AG20443 (cell line): Measurements from ENCODE around the gene SLC25A22.

Experiments
- DNase-seq: peaks from one replicate; pipeline ENCODE4 v3.0.0; 2012; ENCODE audit warnings: low spot score, mixed read lengths

The SLC25A22 gene

DNA sequence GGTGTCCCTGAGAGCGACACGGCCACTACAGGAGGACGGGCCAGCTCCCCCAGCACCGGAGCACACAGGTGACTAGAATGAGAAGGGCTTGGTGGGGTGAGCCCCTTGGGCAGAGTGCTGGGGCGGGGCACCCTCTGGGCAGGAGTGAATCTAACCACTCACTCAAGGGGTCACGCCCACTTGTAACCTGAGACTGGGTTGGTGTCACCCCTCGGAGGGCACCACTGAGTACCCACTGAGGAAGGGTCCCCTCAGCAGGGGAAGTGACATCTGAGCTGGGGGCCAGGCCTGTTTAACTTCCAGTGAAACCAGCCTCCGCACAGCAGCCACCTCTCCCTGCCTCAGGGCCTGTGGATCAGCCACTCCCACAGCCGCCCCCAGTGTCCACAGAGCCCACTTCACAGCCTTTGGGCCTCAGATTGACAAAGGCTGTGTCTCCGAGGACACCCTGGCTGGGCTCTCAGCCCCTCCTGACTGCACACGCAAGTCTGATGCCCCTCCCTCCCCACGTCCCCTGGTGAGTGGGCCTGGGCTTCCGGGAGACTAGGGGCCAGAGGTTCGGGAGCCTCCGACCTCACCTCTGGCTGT, 26.4 kb downstream of the SLC25A22 start:
- DNase-seq = no peak

DNA sequence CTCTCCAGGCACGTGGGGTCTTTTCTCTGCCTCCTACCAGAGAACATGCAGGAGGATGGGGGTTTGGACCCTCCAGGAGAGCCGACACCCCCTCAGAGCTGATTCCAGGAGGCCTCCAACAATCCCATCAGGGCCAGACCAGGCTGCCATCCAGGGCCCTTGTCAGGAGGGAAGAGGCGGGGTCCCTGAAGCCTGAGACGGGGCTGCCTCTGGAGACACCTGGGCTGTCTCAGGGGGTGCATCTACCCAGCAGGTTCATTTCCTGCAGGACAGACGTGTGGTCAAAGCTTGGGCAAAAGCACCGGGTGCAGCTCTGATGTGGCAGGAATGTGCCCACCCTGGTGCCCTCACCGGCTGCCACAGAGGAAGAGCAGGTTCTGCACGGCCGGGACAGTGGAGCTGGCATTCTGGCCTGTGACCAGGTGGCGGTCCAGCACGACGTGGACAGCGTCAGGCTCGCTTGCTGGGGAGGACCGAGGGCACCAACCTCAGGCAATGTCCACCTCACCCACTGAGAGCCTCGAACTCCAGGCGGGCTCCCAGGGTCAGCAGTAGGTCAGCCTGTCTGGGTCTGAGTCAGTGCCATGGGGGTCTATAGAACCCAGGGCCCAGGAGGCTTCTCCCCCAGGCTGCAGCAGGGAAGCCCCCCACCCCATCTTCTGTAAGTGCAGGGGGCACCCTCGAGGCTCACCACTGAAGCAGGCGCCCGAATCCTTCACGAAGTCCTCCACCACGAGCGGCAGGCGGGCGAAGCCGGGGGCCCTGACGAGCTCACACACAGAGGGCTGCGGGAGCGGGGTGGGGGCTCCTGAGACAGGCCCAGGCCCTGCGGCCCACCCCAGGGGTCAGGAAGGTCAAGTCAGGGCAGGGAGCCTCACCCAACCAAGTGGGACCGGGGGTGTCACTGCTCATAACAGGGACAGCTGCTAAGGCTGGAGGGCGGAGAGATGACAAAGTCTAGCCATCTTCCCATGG, 27.2 kb downstream of the SLC25A22 start:
- no peak for DNase-seq

DNA sequence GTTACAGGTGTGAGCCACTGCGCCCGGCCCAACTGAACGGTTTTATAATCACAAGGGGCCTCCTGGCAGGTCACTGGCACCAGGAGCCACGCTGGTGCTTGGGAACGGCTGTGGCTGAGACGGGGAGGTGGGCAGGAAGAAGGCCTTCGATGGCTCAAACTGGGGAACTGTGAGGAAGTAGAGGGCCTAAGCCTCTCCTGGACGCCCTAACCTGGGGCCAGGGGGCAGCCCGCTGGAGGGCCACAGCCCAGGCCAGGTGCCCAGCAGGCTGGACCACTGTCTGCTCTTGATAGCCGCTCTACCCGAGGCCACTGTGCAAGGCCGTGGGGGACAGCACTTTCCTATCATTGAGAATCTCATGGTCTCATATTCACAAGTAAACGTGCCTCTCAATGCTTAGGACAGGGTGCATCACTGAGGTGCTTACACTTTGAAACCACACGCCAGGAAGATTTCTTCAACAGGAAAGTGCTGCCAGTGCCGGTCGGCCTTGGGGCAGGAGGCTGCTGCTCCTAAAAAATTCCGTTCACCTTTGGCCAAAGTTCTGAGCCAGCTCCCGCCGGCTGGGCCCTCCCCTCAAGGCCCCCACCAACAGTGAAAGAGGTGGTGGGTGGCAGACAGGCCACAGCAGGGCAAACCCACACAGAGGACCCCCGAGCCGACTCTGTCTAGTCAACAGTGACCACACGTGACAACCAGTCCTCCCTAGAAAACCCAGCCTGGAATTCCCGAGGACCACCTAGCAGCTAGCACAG, 28.0 kb downstream of the SLC25A22 start:
- no peak for DNase-seq

DNA sequence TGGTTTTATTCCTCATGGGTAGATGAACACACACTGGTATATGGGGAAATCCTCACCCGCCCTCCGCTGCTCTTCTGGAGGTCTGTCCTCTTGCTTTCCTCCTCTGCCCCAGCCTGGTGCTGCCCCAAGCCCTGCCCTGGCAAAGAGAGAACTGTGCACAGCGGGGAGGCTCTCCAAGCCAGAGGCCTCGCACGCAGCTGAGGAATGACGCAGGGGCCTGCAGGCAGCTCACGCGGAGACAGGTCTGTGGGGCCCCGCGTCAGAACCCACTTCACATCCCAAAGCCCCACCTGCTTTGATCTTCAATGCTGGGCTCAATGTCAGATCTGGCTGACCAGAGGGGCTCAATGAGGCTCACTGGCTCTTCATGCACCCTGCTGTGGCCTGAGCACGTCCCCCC, 30.8 kb downstream of the SLC25A22 start:
- no peak for DNase-seq

DNA sequence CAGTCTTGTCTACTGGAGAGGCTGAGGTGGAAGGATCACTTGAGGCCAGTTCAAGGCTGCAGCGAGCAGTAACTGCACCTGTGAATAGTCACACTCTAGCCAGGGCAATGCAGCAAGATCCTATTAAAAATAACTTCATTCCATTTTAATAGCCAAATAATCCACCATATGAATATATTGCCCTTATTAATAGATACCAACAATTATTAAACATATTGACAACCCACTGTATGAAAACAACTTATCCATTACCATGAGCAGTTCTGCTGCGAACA, 31.2 kb downstream of the SLC25A22 start:
- no peak for DNase-seq

DNA sequence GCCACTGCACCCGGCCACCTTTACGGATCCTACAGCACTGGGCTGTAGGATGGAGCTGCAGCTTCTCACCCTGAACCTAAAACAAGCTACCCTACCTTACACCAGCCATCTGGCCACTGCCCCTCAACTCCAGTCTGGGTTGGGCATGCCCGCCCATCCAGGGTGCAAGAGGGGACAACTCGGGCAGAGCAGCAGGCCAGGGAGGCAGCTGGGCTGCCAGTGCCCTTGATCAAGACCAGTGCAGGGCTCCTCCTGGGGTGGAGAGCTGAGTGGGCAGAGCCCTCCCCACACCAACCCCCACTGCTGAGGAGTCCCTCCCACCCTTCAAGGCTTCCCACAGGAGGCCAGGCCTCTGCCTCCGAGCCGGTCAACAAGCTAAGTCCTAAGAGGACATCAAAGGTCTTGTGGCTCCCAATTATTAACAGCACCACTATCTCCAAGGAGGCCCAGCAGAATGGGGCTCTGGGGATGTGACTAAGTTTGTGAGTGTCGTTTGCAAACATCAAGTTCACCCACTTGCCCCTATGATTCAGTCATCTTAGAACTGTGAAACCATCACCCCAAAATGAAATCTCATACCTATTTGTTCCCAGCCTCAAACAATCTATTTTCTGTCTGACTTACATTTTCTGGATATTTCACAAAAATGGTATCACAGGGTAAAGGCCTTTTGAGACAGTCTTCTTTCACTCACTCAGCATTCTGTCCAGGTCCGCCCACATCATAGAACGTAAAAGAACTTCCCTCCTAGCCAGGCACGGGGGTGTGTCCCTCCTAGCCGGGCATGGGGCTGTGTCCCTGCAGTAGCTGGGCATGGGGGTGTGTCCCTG, 31.8 kb downstream of the SLC25A22 start:
- no peak for DNase-seq

DNA sequence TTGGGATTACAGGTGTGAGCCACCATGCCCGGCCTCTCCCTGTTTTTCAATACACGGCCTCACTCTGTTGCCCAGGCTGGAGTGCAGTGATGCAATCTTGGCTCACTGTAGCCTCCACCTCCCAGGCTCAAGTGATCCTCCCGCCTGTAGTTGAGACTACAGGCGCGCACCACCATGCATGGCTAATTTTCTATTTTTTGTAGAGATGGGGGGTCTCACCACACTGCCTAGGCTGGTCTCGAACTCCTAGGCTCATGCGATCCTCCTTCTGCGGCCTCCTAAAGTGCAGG, 32.3 kb downstream of the SLC25A22 start:
- DNase-seq = no peak

DNA sequence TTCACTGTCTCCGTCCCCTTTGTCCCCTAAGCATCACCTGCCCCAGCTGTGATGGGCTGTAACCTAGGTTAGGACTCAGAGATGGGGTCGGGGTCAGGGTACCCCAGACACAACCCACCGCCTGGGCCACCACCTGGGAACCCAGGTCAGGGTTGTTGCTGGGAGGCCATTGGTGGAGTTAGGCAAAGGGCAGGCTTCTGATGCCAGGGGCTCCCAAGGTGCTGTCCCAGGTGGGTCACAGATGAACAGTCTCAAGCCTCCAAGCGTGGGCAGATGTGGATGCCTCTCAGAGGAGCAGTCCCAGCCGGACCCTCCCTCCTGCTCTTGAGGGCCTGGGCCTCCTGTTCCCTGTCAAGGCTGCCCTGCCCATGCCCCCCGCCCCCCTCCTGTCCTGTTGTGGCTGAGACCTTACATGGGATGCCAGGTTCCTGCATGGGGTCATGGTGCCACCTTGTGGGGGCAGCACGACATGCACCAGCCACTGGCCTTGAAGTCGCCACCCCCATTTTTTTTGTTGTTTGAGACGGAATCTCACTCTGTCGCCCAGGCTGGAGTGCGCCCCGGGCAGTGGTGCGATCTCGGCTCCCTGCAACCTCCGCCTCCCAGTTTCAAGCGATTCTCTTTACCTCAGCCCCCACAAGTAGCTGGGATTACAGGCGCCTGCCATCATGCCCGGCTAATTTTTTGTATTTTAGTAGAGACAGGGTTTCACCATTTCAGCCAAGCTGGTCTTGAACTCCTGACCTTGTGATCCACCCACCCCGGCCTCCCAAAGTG, 32.9 kb downstream of the SLC25A22 start:
- DNase-seq = peak; percentile 71

DNA sequence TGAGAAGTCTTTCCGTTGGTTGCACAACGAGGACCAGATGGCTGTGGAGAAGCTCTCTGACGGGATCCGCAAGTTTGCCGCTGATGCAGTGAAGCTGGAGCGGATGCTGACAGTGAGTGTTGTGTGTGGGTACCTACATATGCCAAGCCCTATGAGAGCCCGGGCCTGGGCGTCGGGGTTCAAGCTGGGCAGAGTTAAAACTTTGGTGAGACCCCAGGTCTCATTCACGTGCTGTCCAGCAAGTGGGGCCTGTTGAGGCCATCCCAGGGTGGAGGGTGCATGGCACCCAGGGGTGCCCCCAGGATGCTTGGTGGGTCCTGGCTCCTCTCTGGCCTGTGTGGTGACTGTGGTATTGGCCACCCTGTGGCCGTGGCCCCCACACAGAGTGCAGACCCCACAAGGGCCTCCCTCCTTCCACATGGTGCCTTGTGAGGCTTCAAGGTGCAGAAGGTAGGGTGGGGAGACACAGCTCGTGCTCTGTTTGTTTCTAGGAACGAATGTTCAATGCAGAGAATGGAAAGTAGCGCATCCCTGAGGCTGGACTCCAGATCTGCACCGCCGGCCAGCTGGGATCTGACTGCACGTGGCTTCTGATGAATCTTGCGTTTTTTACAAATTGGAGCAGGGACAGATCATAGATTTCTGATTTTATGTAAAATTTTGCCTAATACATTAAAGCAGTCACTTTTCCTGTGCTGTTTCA, 33.6 kb downstream of the SLC25A22 start:
- no peak for DNase-seq

DNA sequence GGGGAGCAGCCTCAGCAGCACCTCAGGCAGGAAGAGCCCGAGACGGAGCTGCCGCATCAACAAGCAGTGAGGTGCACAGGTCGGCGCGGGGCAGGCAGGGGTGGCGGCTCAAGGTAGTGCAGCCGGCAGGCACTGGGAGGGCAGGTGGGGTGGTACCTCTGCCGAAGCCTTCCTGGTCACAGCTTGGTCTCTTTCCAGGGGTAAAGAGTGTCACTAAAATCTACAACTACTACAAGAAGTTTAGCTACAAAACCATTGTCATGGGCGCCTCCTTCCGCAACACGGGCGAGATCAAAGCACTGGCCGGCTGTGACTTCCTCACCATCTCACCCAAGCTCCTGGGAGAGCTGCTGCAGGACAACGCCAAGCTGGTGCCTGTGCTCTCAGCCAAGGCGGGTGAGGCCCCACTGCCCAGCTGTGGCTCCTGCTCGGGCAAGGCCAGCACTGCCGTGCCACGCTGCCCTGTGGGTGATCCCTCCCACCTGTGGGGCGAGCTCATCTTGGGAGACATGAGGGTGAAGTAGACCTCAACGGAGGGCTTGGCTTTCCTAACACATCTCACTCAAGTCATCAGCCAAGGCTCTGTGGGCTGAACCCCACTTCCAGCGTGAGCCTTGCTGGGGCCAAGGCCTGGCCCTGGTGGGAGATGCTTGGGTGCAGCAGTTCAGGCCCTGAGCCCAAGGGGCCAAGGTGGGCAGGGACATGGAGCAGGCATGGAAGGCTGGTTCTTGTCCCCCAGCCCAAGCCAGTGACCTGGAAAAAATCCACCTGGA, 34.3 kb downstream of the SLC25A22 start:
- DNase-seq = no peak

DNA sequence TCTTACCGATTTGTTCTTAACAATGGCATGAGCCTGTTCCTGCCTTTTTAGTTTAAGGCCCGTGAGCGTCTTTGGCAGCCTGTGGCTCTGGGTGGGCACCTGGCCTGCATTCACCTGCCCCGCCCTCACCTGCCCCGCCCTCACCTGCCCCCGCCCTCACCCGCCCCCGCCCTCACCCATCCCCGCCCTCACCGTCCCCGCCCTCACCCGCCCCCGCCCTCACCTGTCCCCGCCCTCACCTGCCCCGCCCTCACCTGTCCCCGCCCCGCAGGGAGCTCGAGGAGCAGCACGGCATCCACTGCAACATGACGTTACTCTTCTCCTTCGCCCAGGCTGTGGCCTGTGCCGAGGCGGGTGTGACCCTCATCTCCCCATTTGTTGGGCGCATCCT, 35.0 kb downstream of the SLC25A22 start:
- DNase-seq = no peak

DNA sequence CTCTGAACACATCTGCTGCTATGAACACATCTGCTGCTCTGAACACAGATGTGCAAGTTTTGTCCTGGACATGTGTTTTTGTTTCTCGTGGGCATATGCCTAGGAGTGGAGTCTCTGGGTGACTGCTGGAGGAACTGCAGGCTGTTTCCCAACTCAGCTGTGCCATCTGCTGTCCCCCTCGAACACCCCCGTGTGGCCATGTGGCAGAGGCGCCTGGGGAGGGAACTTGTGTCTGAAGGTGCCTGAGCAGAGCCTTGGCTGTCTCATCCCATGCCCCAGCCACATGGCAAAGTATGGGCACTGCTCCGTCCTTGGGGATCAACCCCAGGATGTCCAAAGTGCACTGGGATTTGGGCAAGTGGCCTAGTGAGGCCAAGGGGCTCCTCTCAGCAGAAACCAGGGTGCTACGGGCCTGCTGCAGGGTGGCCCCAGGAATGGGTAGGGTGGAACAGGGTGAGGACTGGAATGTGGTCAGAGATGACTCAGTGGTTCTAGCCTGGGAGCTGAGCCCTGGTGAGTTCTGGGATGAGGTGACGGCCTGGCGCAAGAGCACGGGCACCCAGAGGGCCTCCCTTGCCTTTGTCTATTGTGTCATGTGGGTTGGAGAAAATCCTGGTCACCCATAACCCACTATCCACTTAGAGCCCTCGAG, 35.5 kb downstream of the SLC25A22 start:
- DNase-seq = peak; percentile 85

DNA sequence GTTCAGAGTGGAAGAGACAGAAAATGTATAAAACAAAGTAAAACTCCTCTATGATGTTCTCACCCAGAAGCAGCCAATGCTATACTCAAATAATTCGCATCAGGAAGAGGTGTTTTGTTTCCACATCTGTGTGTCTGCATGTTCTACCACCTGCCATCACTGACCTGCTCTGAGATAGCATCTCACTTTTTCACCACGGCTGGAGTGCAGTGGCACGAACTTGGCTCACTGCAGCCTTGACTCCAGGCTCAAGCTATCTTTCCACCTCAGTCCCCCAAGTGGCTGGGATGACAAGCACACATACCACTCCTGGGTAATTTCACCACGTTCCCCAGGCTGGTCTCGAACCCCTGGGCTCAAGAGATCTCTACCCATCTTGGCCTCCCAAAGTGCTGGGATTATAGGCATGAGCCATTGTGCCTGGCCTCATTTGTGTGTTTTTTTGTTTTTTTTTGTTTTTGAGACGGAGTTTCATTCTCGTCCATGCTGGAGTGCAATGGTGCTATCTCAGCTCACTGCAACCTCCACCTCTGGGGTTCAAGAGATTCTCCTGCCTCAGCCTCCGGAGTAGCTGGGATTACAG, 36.5 kb downstream of the SLC25A22 start:
- no peak for DNase-seq

DNA sequence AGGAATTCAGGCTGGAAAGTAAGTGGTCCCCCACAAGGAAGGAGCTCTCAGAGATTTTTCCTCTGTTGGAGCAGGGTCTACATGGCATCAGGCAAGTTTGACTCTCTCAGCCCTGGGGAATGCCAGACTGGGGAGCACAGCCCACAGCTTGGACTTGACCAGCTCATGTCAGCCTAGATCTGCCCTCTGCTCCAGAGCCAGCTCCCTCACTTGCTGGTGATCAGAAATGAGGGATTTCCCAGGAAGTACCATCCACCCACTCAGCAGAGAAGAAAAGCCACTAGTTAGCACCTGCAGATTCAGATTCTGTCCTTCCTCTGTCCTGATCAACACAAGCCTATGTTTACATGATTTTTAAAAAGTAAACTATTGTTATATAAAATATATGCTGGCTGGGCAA, 37.8 kb downstream of the SLC25A22 start:
- DNase-seq = no peak

DNA sequence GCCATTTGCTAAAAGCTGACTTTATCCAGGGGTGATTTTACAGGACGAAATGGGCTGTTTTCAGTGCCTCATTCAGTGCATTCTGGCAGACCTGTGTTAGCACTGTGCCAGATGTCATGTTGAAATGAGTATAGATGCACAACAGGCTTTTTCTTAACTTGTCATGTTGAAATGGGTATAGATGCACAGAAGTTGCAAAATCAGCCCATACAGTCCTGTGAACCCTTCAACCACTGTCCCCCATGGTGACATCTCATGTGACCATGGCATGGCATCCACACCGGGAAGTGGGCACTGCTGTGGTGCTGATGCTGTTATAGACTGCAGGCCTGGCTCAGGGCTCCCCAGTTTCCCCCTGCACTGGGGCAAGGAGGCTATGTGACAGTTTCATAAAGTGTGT, 48.4 kb downstream of the SLC25A22 start:
- no peak for DNase-seq

DNA sequence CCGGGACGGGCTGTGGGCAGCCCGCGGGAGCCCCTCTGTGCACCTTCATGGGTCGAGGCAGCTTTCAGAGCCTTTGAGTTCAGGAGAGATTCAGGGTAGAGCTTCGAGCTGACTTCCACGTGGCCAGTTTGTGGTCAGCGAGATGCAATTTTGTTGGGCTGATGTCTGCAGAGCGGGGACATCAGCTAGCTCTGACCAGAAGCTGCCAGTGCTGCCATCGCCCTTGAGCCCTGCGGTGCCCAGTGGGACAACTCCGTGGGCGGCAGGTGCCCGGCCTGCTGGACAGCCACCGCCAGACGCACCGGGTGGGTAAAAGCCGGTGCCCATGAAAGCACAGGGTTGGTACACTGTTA, 50.1 kb downstream of the SLC25A22 start:
- peak; percentile 36 for DNase-seq

DNA sequence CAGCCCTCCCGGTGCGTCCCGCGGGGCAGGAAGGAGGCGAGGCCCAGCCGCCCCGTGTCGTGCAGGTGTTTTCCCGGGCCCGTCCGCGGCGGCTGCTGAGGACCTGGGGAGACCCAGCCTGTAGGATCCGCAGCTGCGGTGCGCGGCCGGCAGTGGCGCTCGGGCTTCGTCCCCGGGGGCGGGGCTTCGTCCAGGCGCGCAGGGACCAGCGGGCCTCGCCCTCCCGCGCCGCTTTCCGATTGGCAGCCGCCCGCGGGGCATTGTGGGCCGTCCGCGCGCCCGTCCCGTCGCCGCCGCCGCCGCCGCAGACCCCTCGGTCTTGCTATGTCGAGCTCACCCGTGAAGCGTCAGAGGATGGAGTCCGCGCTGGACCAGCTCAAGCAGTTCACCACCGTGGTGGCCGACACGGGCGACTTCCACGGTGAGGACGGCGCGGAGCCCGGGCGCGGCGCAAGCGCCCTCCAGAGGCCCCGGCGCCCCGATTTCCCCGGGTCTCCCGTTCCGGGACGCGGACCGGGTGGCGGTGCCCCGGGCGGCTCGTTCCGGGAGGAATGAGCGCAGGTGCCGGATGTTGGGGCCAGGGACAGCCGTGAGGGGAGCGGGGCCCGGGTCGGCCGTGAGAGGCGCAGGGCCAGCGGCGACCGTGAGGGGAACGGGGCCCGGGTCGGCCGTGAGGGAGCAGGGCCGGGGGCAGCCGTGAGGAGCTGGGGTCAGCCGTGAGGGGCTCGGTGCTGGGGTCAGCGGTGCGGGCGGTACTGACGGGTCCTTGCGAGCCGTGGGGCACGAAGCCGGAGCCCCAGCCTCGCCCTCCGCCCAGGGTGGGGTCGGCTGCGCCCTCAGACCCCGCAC, 50.7 kb downstream of the SLC25A22 start, which contains the start of gene TALDO1:
TALDO1 (plus strand) TSS at position 307 of the 849 bp plus-strand sequence; CDS start at position 325, 18 bp downstream.
- peak; percentile 98 for DNase-seq
